ENCODE results near the gene SCMH1.

Gene SCMH1

GRCh38 chr1:41078193-41078592, 163.9 kb downstream of the SCMH1 start:
- DNase-seq: no peak

- DNase-seq: no peak
Measured at GRCh38 chr1:41073971-41074370, 168.1 kb downstream of the SCMH1 start.

GRCh38 chr1:41072051-41072450, 170.1 kb downstream of the SCMH1 start:
- no peak for DNase-seq

GRCh38 chr1:41056907-41057306, 185.2 kb downstream of the SCMH1 start:
- no peak for DNase-seq

- DNase-seq: no peak
Measured at GRCh38 chr1:41053316-41053715, 188.8 kb downstream of the SCMH1 start.

GRCh38 chr1:41051022-41051421, 191.1 kb downstream of the SCMH1 start:
- DNase-seq: no peak

- no peak for DNase-seq
Measured at GRCh38 chr1:41048540-41048939, 193.6 kb downstream of the SCMH1 start.

- DNase-seq: no peak
Measured at GRCh38 chr1:41046347-41046775, 195.7 kb downstream of the SCMH1 start.

GRCh38 chr1:41045740-41046139, 196.4 kb downstream of the SCMH1 start:
- DNase-seq: no peak

- no peak for DNase-seq
Measured at GRCh38 chr1:41044187-41044586, 197.9 kb downstream of the SCMH1 start.

- no peak for DNase-seq
Measured at GRCh38 chr1:41041614-41042270, 200.4 kb downstream of the SCMH1 start.

- no peak for DNase-seq
Measured at GRCh38 chr1:41038110-41038509, 204.0 kb downstream of the SCMH1 start.

GRCh38 chr1:41037116-41037903, 204.8 kb downstream of the SCMH1 start:
- no peak for DNase-seq

GRCh38 chr1:41033272-41033671, 208.8 kb downstream of the SCMH1 start:
- DNase-seq: no peak

GRCh38 chr1:41032147-41032546, 210.0 kb downstream of the SCMH1 start:
- DNase-seq: no peak

GRCh38 chr1:41030872-41031616, 211.1 kb downstream of the SCMH1 start:
- DNase-seq: no peak

- no peak for DNase-seq
Measured at GRCh38 chr1:41028034-41028642, 214.0 kb downstream of the SCMH1 start.

GRCh38 chr1:41025979-41026819, 215.9 kb downstream of the SCMH1 start:
- DNase-seq: no peak

- no peak for DNase-seq
Measured at GRCh38 chr1:41024953-41025352, 217.2 kb downstream of the SCMH1 start.

- DNase-seq: no peak
Measured at GRCh38 chr1:41023279-41023990, 218.7 kb downstream of the SCMH1 start.

GRCh38 chr1:41022424-41022823, 219.7 kb downstream of the SCMH1 start:
- no peak for DNase-seq
